Epithelial cell of esophagus (primary cell): Measurements from ENCODE around the gene GPATCH1.
A peak's percentile ranks its signal among the peaks of the same experiment; 100 is the strongest.

ENCODE experiments used
- DNase-seq: peaks from one replicate; pipeline ENCODE4 v3.0.0; 2010; ENCODE audit warnings: low read depth
- H3K4me3 ChIP-seq: 2 replicates; pipeline ENCODE4 v1.5.1; 2011; ENCODE audit warnings: mild to moderate bottlenecking, low read length, control low read depth
- TF ChIP-seq, protein P1 (sequence below): IDR thresholded peaks from 2 replicates; pipeline ENCODE4 v1.5.1; 2011; ENCODE audit warnings: low read depth, mild to moderate bottlenecking, low read length, control low read depth, inconsistent platforms; ENCODE audit not compliant: insufficient read depth; ENCODE audit errors: missing control alignments

Gene GPATCH1

DNA sequence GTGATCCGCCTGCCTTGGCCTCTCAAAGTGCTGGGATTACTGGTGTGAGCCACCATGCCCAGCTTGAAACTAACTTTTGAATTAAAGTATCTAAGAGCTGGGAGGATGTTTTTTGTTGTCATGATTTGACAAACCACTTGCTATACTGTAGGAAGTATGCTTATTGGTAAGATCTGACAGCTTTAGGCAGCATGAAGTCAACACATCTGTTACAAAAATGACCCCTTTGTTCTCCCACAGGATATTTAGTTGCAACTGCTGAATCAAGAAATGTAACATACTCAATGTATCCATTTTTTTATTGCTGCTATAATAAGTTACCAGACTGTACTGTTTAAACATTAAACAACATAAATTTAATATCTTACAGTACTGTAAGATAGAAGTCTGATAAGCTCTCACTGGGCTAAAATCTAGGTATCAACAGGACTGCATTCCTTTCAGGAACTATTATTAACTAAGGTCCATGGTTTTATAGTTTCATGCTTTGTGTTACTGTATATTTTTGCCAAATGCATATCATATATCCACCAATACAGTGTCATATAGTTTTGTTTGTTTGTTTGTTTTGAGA is 90.3 kb downstream of the GPATCH1 start:
- DNase-seq, result no peak
- TF ChIP-seq, protein P1, sequence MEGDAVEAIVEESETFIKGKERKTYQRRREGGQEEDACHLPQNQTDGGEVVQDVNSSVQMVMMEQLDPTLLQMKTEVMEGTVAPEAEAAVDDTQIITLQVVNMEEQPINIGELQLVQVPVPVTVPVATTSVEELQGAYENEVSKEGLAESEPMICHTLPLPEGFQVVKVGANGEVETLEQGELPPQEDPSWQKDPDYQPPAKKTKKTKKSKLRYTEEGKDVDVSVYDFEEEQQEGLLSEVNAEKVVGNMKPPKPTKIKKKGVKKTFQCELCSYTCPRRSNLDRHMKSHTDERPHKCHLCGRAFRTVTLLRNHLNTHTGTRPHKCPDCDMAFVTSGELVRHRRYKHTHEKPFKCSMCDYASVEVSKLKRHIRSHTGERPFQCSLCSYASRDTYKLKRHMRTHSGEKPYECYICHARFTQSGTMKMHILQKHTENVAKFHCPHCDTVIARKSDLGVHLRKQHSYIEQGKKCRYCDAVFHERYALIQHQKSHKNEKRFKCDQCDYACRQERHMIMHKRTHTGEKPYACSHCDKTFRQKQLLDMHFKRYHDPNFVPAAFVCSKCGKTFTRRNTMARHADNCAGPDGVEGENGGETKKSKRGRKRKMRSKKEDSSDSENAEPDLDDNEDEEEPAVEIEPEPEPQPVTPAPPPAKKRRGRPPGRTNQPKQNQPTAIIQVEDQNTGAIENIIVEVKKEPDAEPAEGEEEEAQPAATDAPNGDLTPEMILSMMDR, result no peak
- no peak overlapping the region for H3K4me3 ChIP-seq

DNA sequence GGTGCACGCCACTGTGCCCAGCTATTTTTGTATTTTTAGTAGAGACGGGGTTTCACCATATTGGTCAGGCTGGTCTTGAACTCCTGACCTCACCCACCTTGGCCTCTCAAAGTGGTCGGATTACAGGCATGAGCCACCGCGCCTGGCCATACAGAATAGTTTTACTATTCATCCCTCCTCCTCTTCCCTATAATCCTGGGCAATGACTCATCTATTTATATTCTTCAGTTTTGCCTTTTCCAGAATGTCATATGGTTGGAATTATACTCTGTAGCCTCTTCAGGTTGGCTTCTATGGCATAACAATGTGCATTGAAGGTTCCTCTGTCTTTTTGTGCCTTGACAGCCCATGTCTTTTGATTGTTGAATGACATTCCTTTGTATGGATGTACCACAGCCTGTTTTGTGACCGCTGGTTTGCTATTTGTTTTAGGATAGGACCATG is 91.0 kb downstream of the GPATCH1 start:
- DNase-seq, result peak; percentile 17
- no peak overlapping the region for H3K4me3 ChIP-seq
- TF ChIP-seq, protein P1, result no peak

DNA sequence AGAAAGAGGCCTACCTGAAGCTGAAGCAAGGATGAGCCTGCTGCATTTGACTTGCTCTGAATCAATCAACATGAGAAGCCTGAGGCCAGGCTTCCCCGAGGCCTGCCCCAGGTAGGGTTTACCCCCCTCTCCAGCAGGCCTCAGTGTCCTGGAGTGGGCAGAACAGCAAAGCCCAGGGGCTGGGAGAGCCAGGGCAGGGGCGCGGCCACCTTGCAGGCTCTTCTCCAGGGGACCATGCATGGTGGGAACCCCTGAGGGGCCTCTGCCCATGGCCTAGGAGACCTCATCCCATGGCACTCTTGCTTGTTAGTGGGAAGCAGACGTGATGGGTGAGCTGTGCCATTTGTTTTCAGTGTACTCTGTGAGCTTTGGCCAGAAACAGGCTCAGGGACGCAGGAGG is 93.2 kb downstream of the GPATCH1 start:
- no peak overlapping the region for H3K4me3 ChIP-seq
- DNase-seq, result no peak
- TF ChIP-seq, protein P1, result no peak

DNA sequence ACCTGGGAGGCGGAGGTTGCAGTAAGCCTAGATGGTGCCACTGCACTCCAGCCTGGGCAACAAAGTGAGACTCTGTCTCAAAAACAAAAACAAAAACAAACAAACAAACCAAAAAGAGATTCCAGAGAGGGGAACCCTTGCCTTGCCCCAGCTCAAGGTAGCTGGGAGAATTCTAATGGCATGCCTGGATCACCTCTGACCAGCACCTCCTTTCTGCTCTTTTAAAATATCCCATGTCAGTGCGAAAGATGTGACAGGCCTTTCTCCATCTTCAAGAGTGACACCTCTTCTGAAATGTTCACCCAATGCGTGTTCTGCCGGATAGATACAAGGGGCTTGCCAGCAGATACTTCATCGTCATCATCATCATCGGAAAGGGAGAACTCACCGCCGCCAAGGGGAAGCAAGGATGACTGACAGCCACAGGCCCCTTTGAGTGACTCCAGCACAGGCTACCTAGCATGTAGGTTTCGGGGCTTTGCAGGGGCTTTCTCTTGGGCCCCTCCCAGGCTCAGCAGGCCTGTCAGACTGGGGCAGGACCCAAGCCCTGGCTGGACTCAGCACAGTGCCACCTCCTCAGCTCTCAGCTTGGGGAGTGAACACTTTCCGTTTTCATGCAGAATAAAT is 94.3 kb downstream of the GPATCH1 start:
- H3K4me3 ChIP-seq, result no peak overlapping the region
- TF ChIP-seq, protein P1, result no peak
- DNase-seq, result no peak

DNA sequence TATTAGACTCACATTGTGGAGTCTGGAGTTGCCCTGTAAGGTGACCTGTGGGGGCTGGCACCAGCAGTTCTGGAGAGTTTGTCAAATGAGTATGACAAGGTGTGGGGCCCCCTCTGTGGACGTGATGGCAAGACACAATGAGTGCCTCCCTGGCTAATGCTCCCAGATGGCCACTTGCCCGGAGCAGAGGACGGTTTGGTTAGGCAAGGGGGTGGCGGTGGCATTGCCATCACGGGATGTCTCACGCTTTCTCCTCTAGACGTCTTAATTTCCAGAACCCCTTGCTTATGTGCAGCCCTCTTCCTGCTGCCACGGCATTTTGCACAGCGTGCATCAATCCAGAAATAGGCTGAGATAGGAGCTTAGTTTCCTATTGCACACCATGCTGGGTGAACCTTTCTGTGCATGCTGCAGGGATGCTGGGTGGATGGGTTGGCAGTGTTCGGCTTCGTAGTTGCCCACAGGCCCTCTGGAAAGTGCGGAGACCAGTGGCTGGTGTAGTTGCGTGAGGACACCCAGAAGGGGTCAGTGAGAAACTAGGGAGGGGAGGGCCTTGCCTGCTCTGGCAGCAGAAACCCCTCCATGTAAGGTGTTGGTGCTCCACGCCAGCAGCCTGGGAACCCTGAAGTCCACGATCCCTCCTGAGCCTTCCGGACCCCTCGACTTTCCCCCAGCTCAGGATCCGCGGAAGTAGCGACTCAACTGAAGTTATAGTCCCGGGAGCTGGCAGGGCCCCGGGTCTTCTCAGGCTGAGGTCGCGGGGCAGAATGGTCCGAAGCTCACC is 95.1 kb downstream of the GPATCH1 start:
- H3K4me3 ChIP-seq, result peak overlapping the region; percentile 83
- TF ChIP-seq, protein P1, result no peak
- DNase-seq, result peak; percentile 26

DNA sequence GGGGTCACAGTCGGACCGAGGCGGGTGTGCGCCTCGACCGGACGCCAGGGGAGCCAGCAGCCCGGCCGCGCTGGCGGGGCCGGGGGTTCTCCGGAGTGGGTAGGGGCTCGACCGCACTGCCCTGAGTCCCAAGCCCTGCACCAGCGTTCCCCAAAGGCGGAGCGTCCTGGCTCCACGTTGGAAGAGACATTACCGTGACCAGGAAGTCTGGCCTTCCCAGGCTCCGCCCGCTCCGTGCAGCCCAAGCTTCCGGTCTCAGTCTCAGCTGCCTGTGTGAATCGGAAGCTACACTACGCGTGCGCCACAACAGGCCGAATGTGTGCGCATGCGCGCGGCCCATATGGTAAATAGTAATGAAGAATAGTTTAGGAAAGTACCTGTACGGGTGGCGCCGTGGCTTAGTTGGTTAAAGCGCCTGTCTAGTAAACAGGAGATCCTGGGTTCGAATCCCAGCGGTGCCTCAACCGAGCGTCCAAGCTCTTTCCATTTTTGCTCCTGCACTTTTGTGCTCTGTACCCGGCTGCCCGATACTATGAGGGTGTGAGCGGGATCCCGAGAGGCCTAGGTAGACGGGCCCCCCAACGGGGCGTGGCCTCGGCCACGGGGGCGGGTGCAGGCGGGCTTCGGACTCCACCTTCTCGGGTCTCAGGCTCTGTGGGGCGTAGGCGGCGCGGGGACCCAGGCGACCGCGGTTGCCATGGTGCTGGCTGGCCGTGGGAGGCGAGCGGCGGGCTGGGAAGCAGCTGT is 95.9 kb downstream of the GPATCH1 start:
- DNase-seq, result peak; percentile 97
- TF ChIP-seq, protein P1, result no peak
- H3K4me3 ChIP-seq, result peak overlapping the region; percentile 83
